MM.1S (cell line): ENCODE results near the gene RAB14.

Experiments
- DNase-seq: peaks from one replicate; pipeline ENCODE4 v3.0.0-alpha.2; 2015
- H2AFZ ChIP-seq: fragments of 300-600 bp; sonication (generic); 2 replicates; pipeline ENCODE4 v1.6.0; 2016; ENCODE audit warnings: antibody characterized with exemption, low read length
- H3F3A ChIP-seq: fragments of 300-600 bp; sonication (generic); 2 replicates; pipeline ENCODE4 v1.6.1; 2016; ENCODE audit warnings: mild to moderate bottlenecking, antibody characterized with exemption, low read length, moderate library complexity, mixed read lengths; ENCODE audit not compliant: insufficient read depth
- H3K27ac ChIP-seq: fragments of 300-600 bp; sonication (generic); 2 replicates; pipeline ENCODE4 v1.5.1; 2016; ENCODE audit warnings: mild to moderate bottlenecking, low read length
- H3K27me3 ChIP-seq: fragments of 300-600 bp; sonication (generic); replicated peaks from 2 replicates; pipeline ENCODE4 v1.6.0; 2016; ENCODE audit warnings: low read length; ENCODE audit not compliant: insufficient read depth
- H3K36me3 ChIP-seq: fragments of 300-600 bp; sonication (generic); replicated peaks from 2 replicates; pipeline ENCODE4 v1.6.1; 2016; ENCODE audit warnings: mild to moderate bottlenecking, low read length, mixed read lengths; ENCODE audit not compliant: insufficient read depth
- H3K4me1 ChIP-seq: fragments of 300-600 bp; sonication (generic); 2 replicates; pipeline ENCODE4 v1.6.1; 2016; ENCODE audit warnings: low read length, mixed read lengths
- H3K4me2 ChIP-seq: fragments of 300-600 bp; sonication (generic); 2 replicates; pipeline ENCODE4 v1.6.0; 2016; ENCODE audit warnings: low read depth, low read length
- H3K4me3 ChIP-seq: fragments of 300-600 bp; sonication (generic); 2 replicates; pipeline ENCODE4 v1.5.1; 2016; ENCODE audit warnings: low read length, mixed read lengths
- H3K79me2 ChIP-seq: fragments of 300-600 bp; sonication (generic); 2 replicates; pipeline ENCODE4 v1.6.1; 2016; ENCODE audit warnings: mixed run types, low read length, mixed read lengths
- H3K9ac ChIP-seq: fragments of 300-600 bp; sonication (generic); 2 replicates; pipeline ENCODE4 v1.6.1; 2016; ENCODE audit warnings: low read length, mixed read lengths
- H3K9me2 ChIP-seq: fragments of 300-600 bp; sonication (generic); replicated peaks from 2 replicates; pipeline ENCODE4 v1.6.1; 2016; ENCODE audit warnings: mild to moderate bottlenecking, low read length, mixed read lengths; ENCODE audit not compliant: insufficient read depth
- H3K9me3 ChIP-seq: fragments of 300-600 bp; sonication (generic); replicated peaks from 2 replicates; pipeline ENCODE4 v1.6.1; 2016; ENCODE audit warnings: mild to moderate bottlenecking, low read length, mixed read lengths; ENCODE audit not compliant: insufficient read depth
- H4K20me1 ChIP-seq: fragments of 300-600 bp; sonication (generic); 2 replicates; pipeline ENCODE4 v1.6.1; 2016; ENCODE audit warnings: mild to moderate bottlenecking, low read length, moderate library complexity, mixed read lengths; ENCODE audit not compliant: insufficient read depth
- CTCF ChIP-seq: fragments of 300-600 bp; sonication (generic); IDR thresholded peaks from 2 replicates; pipeline ENCODE4 v1.5.1; 2016; ENCODE audit warnings: antibody characterized with exemption, low read length, mixed read lengths
- EZH2 ChIP-seq: fragments of 300-600 bp; sonication (generic); optimal IDR thresholded peaks from 2 replicates; pipeline ENCODE3; 2017; ENCODE audit warnings: low read depth, mild to moderate bottlenecking, antibody characterized with exemption, low read length, mixed read lengths
- EZH2phosphoT487 ChIP-seq: fragments of 300-600 bp; sonication (generic); IDR thresholded peaks from 2 replicates; pipeline ENCODE4 v1.6.1; 2018; ENCODE audit warnings: antibody characterized with exemption, low read length

RAB14 gene

GRCh38 chr9:121220996-121221663 is 19.5 kb upstream of the RAB14 start:
- Histone ChIP-seq H3K9ac (no peak overlapping the region), H3K4me3 (no peak overlapping the region), H3K27me3 (no peaks in the 10 kb centered on the region), H3K4me1 (no peaks in the 10 kb centered on the region), H3K9me2 (no peaks in the 10 kb centered on the region), H3F3A (no peaks in the 10 kb centered on the region), H3K27ac (no peak overlapping the region), H2AFZ (no peak overlapping the region), H3K79me2 (no peaks in the 10 kb centered on the region), H3K36me3 (no peaks in the 10 kb centered on the region), H3K4me2 (no peak overlapping the region), H3K9me3 (no peaks in the 10 kb centered on the region), H4K20me1 (no peaks in the 10 kb centered on the region)
- TF ChIP-seq EZH2, result no peak
- TF ChIP-seq EZH2phosphoT487, result no peak
- no peak for TF ChIP-seq CTCF
- no peak for DNase-seq

DNA sequence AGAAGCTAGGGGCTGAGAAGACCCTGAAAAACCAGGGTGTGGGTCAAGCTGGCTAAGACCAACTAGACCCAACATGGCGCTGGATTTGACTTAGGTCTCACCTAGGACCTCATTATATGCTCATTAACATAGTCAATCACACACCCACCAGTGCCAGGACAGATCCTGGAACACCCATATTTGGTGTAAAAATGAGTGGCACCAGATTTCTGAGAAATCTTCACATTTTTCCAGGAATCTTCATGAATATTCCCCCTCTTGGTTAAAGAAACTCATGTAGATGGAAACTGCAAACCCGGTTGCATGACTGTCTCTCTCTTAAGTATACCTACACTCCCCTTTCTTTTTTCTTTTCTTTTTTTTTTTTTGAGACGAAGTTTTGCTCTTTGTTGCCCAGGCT is 17.9 kb upstream of the RAB14 start:
- H3K27me3 ChIP-seq, result no peaks in the 10 kb centered on the region
- H3K79me2 ChIP-seq, result no peaks in the 10 kb centered on the region
- no peaks in the 10 kb centered on the region for H3K36me3 ChIP-seq
- no peaks in the 10 kb centered on the region for H3K9me3 ChIP-seq
- no peaks in the 10 kb centered on the region for H3K9me2 ChIP-seq
- no peak overlapping the region for H3K9ac ChIP-seq
- no peak for DNase-seq
- no peaks in the 10 kb centered on the region for H3F3A ChIP-seq
- no peak overlapping the region for H3K4me3 ChIP-seq
- no peaks in the 10 kb centered on the region for H4K20me1 ChIP-seq
- no peak overlapping the region for H3K4me2 ChIP-seq
- no peak overlapping the region for H3K27ac ChIP-seq
- no peak overlapping the region for H2AFZ ChIP-seq
- no peaks in the 10 kb centered on the region for H3K4me1 ChIP-seq
- TF ChIP-seq EZH2phosphoT487, result no peak
- TF ChIP-seq CTCF, result no peak
- no peak for TF ChIP-seq EZH2

- Histone ChIP-seq H3K9me2 (no peaks in the 10 kb centered on the region), H3K4me2 (no peak overlapping the region), H3K27ac (no peak overlapping the region), H3K36me3 (no peaks in the 10 kb centered on the region), H4K20me1 (no peaks in the 10 kb centered on the region), H3K27me3 (no peaks in the 10 kb centered on the region), H3K9me3 (no peaks in the 10 kb centered on the region), H3K9ac (no peak overlapping the region), H3K4me1 (no peaks in the 10 kb centered on the region), H2AFZ (no peak overlapping the region), H3K4me3 (no peak overlapping the region), H3F3A (no peaks in the 10 kb centered on the region), H3K79me2 (no peaks in the 10 kb centered on the region)
- TF ChIP-seq EZH2phosphoT487 (no peak), EZH2 (no peak), CTCF (no peak)
- DNase-seq, result no peak
These were observed 16.8 kb upstream of the RAB14 start for GRCh38 chr9:121218357-121219027.
